Epithelial cell of proximal tubule (primary cell): ENCODE measurements around the gene CRK. TPM values are rescaled to one million over a fixed set of nuclear protein-coding genes. Genes with fewer than 3 reads are reported as not detected.

Source experiments
- DNase-seq: peaks from one replicate; pipeline ENCODE4 v3.0.0-alpha.2; 2011; ENCODE audit warnings: low read depth
- H3K4me3 ChIP-seq: 2 replicates; pipeline ENCODE4 v1.5.1; 2011; ENCODE audit warnings: low read depth, mild to moderate bottlenecking, low read length
- CTCF ChIP-seq: conservative IDR thresholded peaks from 2 replicates; pipeline ENCODE4 v1.5.1; 2012; ENCODE audit warnings: low read depth, mild to moderate bottlenecking, low read length
- total RNA-seq: library from RNA; depleted of rRNA; stranded (reverse); fragments of >200 nt; gene quantifications from 2 replicates; pipeline ENCODE4 v1.2.3, GENCODE V29; 2015

Gene CRK
- total RNA-seq, 1 donor from 2014 or later: 57.1 TPM

- H3K4me3 ChIP-seq: no peak overlapping the region
- no peak for DNase-seq
- no peak for TF ChIP-seq CTCF
These were observed 15.5 kb upstream of the CRK start for GRCh38 chr17:1471490-1471889.

- TF ChIP-seq CTCF: no peak
- H3K4me3 ChIP-seq: no peak overlapping the region
- no peak for DNase-seq
These were observed 14.9 kb upstream of the CRK start for GRCh38 chr17:1470755-1471462.

- TF ChIP-seq CTCF: no peak
- no peak for DNase-seq
- H3K4me3 ChIP-seq: no peak overlapping the region
These were observed 14.2 kb upstream of the CRK start for GRCh38 chr17:1470071-1470754.

GRCh38 chr17:1469231-1469852 is 13.3 kb upstream of the CRK start:
- TF ChIP-seq CTCF: no peak
- no peak overlapping the region for H3K4me3 ChIP-seq
- no peak for DNase-seq

GRCh38 chr17:1467898-1468492 is 12.0 kb upstream of the CRK start:
- TF ChIP-seq CTCF: no peak
- DNase-seq: no peak

GRCh38 chr17:1467258-1467657 is 11.2 kb upstream of the CRK start:
- no peak for DNase-seq
- TF ChIP-seq CTCF: no peak
- no peak overlapping the region for H3K4me3 ChIP-seq

More at GRCh38 chr17:1467898-1468492, 12.0 kb upstream of the CRK start:
- no peak overlapping the region for H3K4me3 ChIP-seq
